GM23338 (cell line): ENCODE results near the gene PTPRN2. TPM values are rescaled to one million over a fixed set of nuclear protein-coding genes. Genes with fewer than 3 reads are reported as not detected.

Experiments used
- ATAC-seq: fragments of 200-7000 bp; cut with Tn5 transposase; 3 replicates; pipeline ENCODE4 v1.9.1; 2020
- DNase-seq: peaks from one replicate; pipeline ENCODE4 v3.0.0-alpha.2; 2015; ENCODE audit warnings: low spot score
- H2AFZ ChIP-seq: fragments of 200-600 bp; sonication (generic); 2 replicates; pipeline ENCODE4 v1.8.0; 2016; ENCODE audit warnings: antibody characterized with exemption, mild to moderate bottlenecking, moderate library complexity
- H3F3A ChIP-seq: fragments of 200-600 bp; sonication (generic); replicated peaks from 2 replicates; pipeline ENCODE4 v1.8.0; 2017; ENCODE audit warnings: antibody characterized with exemption, mixed run types, low read depth
- H3K27ac ChIP-seq: fragments of 200-600 bp; sonication (generic); 2 replicates; pipeline ENCODE4 v1.6.1; 2016; ENCODE audit warnings: low read depth
- H3K27me3 ChIP-seq: fragments of 200-600 bp; sonication (generic); 2 replicates; pipeline ENCODE4 v1.8.0; 2016; ENCODE audit warnings: mild to moderate bottlenecking, mixed run types, moderate library complexity; ENCODE audit not compliant: insufficient read depth
- H3K36me3 ChIP-seq: fragments of 200-600 bp; sonication (generic); 2 replicates; pipeline ENCODE4 v1.8.0; 2016; ENCODE audit warnings: mild to moderate bottlenecking; ENCODE audit not compliant: insufficient read depth
- H3K4me1 ChIP-seq: fragments of 200-600 bp; sonication (generic); 2 replicates; pipeline ENCODE4 v1.8.0; 2016; ENCODE audit warnings: mild to moderate bottlenecking, moderate library complexity; ENCODE audit not compliant: insufficient read depth
- H3K4me2 ChIP-seq: fragments of 200-600 bp; sonication (generic); 2 replicates; pipeline ENCODE4 v1.7.1; 2017; ENCODE audit warnings: mixed run types
- H3K4me3 ChIP-seq: fragments of 200-600 bp; sonication (generic); 2 replicates; pipeline ENCODE4 v1.6.1; 2016; ENCODE audit warnings: mixed run types
- H3K79me2 ChIP-seq: fragments of 200-600 bp; sonication (generic); replicated peaks from 2 replicates; pipeline ENCODE4 v1.8.0; 2017; ENCODE audit warnings: mild to moderate bottlenecking; ENCODE audit not compliant: insufficient read depth
- H3K9me2 ChIP-seq: fragments of 200-600 bp; sonication (generic); 2 replicates; pipeline ENCODE4 v1.8.0; 2017; ENCODE audit not compliant: insufficient read depth
- H4K20me1 ChIP-seq: fragments of 200-600 bp; sonication (generic); replicated peaks from 2 replicates; pipeline ENCODE4 v1.8.0; 2017; ENCODE audit warnings: mild to moderate bottlenecking; ENCODE audit not compliant: insufficient read depth
- H3K27ac Mint-ChIP-seq: 2 replicates; pipeline ENCODE4 v1.8.0; 2020; ENCODE audit warnings: inconsistent platforms, mild to moderate bottlenecking, moderate library complexity, mixed read lengths
- H3K27me3 Mint-ChIP-seq: 3 replicates; pipeline ENCODE4 v1.8.0; 2022; ENCODE audit warnings: low read depth, mild to moderate bottlenecking, moderate library complexity, mixed read lengths, inconsistent platforms; ENCODE audit not compliant: insufficient read depth, poor library complexity
- H3K36me3 Mint-ChIP-seq: 3 replicates; pipeline ENCODE4 v1.8.0; 2021; ENCODE audit warnings: low read depth, mild to moderate bottlenecking, inconsistent platforms, moderate library complexity, mixed read lengths
- H3K4me1 Mint-ChIP-seq: 3 replicates; pipeline ENCODE4 v1.8.0; 2020; ENCODE audit warnings: mild to moderate bottlenecking, inconsistent platforms, mixed read lengths
- H3K4me3 Mint-ChIP-seq: 3 replicates; pipeline ENCODE4 v1.8.0; 2021; ENCODE audit warnings: moderate library complexity, mild to moderate bottlenecking, inconsistent platforms, mixed read lengths
- H3K9me3 Mint-ChIP-seq: 3 replicates; pipeline ENCODE4 v1.8.0; 2020; ENCODE audit warnings: moderate library complexity, mild to moderate bottlenecking, inconsistent platforms, mixed read lengths
- EZH2 ChIP-seq: fragments of 200-600 bp; sonication (generic); IDR thresholded peaks from one replicate; pipeline ENCODE4 v1.8.0; 2017; ENCODE audit warnings: antibody characterized with exemption, mild to moderate bottlenecking, low read depth; ENCODE audit not compliant: unreplicated experiment
- EZH2phosphoT487 ChIP-seq: fragments of 200-600 bp; sonication (generic); IDR thresholded peaks from one replicate; pipeline ENCODE4 v1.8.1; 2018; ENCODE audit warnings: antibody characterized with exemption; ENCODE audit not compliant: unreplicated experiment
- NANOG ChIP-seq: IDR thresholded peaks from 2 replicates; pipeline ENCODE4 v1.6.1; 2016; ENCODE audit warnings: antibody characterized with exemption, borderline replicate concordance
- STAT1 ChIP-seq: IDR thresholded peaks from one replicate; pipeline ENCODE4 v1.6.1; 2016; ENCODE audit warnings: antibody characterized with exemption; ENCODE audit not compliant: unreplicated experiment
- ZNF114 ChIP-seq: fragments of 250-450 bp; sonication (Bioruptor Pico); IDR thresholded peaks from 2 replicates; pipeline ENCODE4 v1.5.0; 2020; ENCODE audit warnings: mild to moderate bottlenecking, moderate library complexity
- ZNF331 ChIP-seq: fragments of 250-450 bp; sonication (Bioruptor Pico); IDR thresholded peaks from 2 replicates; pipeline ENCODE4 v1.5.0; 2020; ENCODE audit warnings: low read depth, mild to moderate bottlenecking, moderate library complexity
- polyA plus RNA-seq: library from polyadenylated mRNA; unstranded; fragments of >200 nt; fragmentation: Nextera tagmentation; extraction: Ambion mirVana; gene quantifications from 2 replicates; pipeline ENCODE4 v1.2.1, GENCODE V29; 2016
- total RNA-seq: library from RNA; depleted of rRNA; stranded (reverse); fragments of >200 nt; shearing (Covaris generic); gene quantifications from 2 replicates; pipeline ENCODE4 v1.2.3, GENCODE V29; 2014
- TF ChIP-seq, protein P1 (sequence below): IDR thresholded peaks from one replicate; pipeline ENCODE4 v1.6.1; 2018; ENCODE audit warnings: antibody characterized with exemption; ENCODE audit not compliant: unreplicated experiment
- TF ChIP-seq, protein P2 (sequence below), 2 experiments: fragments of 200-600 bp in 1 of 2; sonication (generic) in 1 of 2; conservative IDR thresholded peaks; 2 replicates each; pipeline versions ENCODE4 v1.5.1 to v1.6.1; 2016 to 2017; ENCODE audit warnings: antibody characterized with exemption in 2 of 2, low read depth in 2 of 2, mild to moderate bottlenecking in 2 of 2, moderate library complexity in 1 of 2

Gene PTPRN2
- total and polyA plus RNA-seq, 2 experiments from 2014 or later: 0.87 to 4.0 TPM

DNA sequence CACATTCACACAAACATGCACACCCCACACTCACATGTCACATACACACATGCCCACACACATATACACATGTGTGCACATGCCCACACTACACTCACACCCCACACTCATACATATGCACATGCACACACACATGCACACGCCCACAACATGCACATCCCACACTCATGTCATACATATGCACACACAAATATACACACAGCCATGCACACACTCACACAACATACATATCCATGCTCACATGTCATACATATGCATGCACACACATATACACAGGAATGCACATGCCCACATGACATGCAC is 1031.0 kb downstream of the PTPRN2 start (continued):
- TF ChIP-seq, protein P1, sequence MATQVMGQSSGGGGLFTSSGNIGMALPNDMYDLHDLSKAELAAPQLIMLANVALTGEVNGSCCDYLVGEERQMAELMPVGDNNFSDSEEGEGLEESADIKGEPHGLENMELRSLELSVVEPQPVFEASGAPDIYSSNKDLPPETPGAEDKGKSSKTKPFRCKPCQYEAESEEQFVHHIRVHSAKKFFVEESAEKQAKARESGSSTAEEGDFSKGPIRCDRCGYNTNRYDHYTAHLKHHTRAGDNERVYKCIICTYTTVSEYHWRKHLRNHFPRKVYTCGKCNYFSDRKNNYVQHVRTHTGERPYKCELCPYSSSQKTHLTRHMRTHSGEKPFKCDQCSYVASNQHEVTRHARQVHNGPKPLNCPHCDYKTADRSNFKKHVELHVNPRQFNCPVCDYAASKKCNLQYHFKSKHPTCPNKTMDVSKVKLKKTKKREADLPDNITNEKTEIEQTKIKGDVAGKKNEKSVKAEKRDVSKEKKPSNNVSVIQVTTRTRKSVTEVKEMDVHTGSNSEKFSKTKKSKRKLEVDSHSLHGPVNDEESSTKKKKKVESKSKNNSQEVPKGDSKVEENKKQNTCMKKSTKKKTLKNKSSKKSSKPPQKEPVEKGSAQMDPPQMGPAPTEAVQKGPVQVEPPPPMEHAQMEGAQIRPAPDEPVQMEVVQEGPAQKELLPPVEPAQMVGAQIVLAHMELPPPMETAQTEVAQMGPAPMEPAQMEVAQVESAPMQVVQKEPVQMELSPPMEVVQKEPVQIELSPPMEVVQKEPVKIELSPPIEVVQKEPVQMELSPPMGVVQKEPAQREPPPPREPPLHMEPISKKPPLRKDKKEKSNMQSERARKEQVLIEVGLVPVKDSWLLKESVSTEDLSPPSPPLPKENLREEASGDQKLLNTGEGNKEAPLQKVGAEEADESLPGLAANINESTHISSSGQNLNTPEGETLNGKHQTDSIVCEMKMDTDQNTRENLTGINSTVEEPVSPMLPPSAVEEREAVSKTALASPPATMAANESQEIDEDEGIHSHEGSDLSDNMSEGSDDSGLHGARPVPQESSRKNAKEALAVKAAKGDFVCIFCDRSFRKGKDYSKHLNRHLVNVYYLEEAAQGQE: no peak
- no peak for TF ChIP-seq EZH2phosphoT487
- TF ChIP-seq STAT1: no peak
- no peak for TF ChIP-seq ZNF331 (CRISPR knock-in tag)
- TF ChIP-seq EZH2: no peak
- TF ChIP-seq, protein P2, sequence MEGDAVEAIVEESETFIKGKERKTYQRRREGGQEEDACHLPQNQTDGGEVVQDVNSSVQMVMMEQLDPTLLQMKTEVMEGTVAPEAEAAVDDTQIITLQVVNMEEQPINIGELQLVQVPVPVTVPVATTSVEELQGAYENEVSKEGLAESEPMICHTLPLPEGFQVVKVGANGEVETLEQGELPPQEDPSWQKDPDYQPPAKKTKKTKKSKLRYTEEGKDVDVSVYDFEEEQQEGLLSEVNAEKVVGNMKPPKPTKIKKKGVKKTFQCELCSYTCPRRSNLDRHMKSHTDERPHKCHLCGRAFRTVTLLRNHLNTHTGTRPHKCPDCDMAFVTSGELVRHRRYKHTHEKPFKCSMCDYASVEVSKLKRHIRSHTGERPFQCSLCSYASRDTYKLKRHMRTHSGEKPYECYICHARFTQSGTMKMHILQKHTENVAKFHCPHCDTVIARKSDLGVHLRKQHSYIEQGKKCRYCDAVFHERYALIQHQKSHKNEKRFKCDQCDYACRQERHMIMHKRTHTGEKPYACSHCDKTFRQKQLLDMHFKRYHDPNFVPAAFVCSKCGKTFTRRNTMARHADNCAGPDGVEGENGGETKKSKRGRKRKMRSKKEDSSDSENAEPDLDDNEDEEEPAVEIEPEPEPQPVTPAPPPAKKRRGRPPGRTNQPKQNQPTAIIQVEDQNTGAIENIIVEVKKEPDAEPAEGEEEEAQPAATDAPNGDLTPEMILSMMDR (conservative IDR thresholded peaks at IDR 0.05; ENCODE audit: low read depth in 2 of 2): no peak
- no peak for TF ChIP-seq NANOG
- no peak for TF ChIP-seq ZNF114 (CRISPR knock-in tag)

DNA sequence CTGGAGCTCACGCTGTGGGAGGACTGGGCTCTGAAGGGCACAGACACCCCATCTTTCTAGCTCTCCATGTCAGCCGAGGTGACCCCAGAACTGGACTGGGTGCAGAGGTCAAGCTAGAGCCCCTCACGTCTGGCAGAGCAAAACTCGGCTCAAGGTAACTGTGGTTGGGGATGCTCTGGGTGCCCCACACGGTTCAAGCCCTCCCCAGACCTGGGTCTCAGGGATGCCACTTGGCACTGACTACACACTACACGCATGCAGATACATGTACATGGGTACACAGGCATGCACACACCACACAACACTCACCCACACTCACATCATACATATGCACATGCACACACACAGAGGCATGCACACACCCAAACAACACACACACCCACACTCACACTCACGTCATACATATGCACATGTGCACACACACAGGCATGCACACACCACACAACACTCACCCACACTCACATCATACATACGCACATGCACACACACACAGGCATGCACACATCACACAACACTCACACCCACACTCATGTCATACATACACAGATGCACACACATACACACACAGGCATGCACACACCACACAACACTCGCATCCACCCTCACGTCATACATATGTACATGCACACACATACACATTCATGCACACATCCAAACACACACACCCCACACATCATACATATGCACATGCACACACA is 1031.5 kb downstream of the PTPRN2 start:
- Mint-ChIP-seq H3K27ac (no peak overlapping the region), H3K4me3 (no peak overlapping the region), H3K36me3 (peaks cover 38% of the 10 kb centered on the region), H3K4me1 (no peaks in the 10 kb centered on the region), H3K9me3 (peaks cover 24% of the 10 kb centered on the region), H3K27me3 (peaks cover 14% of the 10 kb centered on the region)
- no peaks in the 10 kb centered on the region for H3K36me3 ChIP-seq
- H3K9me2 ChIP-seq: no peaks in the 10 kb centered on the region
- H4K20me1 ChIP-seq: no peaks in the 10 kb centered on the region
- H2AFZ ChIP-seq: no peak overlapping the region
- H3K79me2 ChIP-seq: no peaks in the 10 kb centered on the region
- H3K4me1 ChIP-seq: no peaks in the 10 kb centered on the region
- peaks cover 11% of the 10 kb centered on the region for H3F3A ChIP-seq
- H3K27ac ChIP-seq: no peak overlapping the region
- H3K27me3 ChIP-seq: no peaks in the 10 kb centered on the region
- ATAC-seq: no peak
- no peak for DNase-seq
- TF ChIP-seq EZH2: no peak
- TF ChIP-seq, protein P2 (conservative IDR thresholded peaks at IDR 0.05; ENCODE audit: low read depth in 2 of 2): no peak
- H3K4me3 ChIP-seq: no peak overlapping the region
- H3K4me2 ChIP-seq: no peak overlapping the region
